Measurements from ENCODE around the gene KRT78. TPM values are rescaled to one million over a fixed set of nuclear protein-coding genes. Genes with fewer than 3 reads are reported as not detected.

The KRT78 gene
- total RNA-seq, 1 experiment from 2014 or later, result 0.15 TPM

- ATAC-seq (no peak), DNase-seq (no peak)
- Histone ChIP-seq H3K4me2 (ENCODE audit: low read length) (no peak overlapping the region), H3K27ac (ENCODE audit: low read length) (no peak overlapping the region), H4K20me1 (ENCODE audit: low read length) (no peaks in the 10 kb centered on the region), H3K4me1 (ENCODE audit: insufficient read depth, low read length) (peaks cover 4% of the 10 kb centered on the region), H3K27me3 (ENCODE audit: low read length) (peaks cover 9% of the 10 kb centered on the region; the same call in 1 of the 2 replicates), H2AFZ (ENCODE audit: low read length) (no peak overlapping the region), H3K79me2 (ENCODE audit: low read length) (no peaks in the 10 kb centered on the region), H3K36me3 (ENCODE audit: low read depth, low read length) (no peaks in the 10 kb centered on the region), H3K9me2 (replicated peaks; ENCODE audit: low read length) (no peaks in the 10 kb centered on the region), H3K9ac (ENCODE audit: low read length) (no peak overlapping the region), H3F3A (ENCODE audit: low read length, unreplicated experiment) (no peaks in the 10 kb centered on the region), H3K4me3 (ENCODE audit: low read length) (no peak overlapping the region), H3K9me3 (ENCODE audit: low read length) (no peaks in the 10 kb centered on the region)
- POLR2A ChIA-PET (ENCODE audit: unreplicated experiment), result no interaction called here
- BruUV-seq (replicated peaks), result no TSS peak
- CTCF ChIA-PET, result no interaction called here
- TF ChIP-seq CTCF (conservative IDR thresholded peaks at IDR 0.05; ENCODE audit: low read depth, low read length), result no peak
- TF ChIP-seq EZH2phosphoT487 (IDR thresholded peaks at IDR 0.05; ENCODE audit: borderline replicate concordance, low read length), result no peak
- no peak for TF ChIP-seq EZH2 (IDR thresholded peaks at IDR 0.05; ENCODE audit: low read length, unreplicated experiment)
- intact Hi-C loops (cut with micrococcal nuclease), result no loop called here
These were observed 59.7 kb downstream of the KRT78 start for GRCh38 chr12:52788876-52789636.

- no peaks in the 10 kb centered on the region for H3K36me3 ChIP-seq (ENCODE audit: low read depth, low read length)
- no peak overlapping the region for H3K4me3 ChIP-seq (ENCODE audit: low read length)
- no peaks in the 10 kb centered on the region for H3F3A ChIP-seq (ENCODE audit: low read length, unreplicated experiment)
- H3K27me3 ChIP-seq (ENCODE audit: low read length), result peaks cover 9% of the 10 kb centered on the region; the same call in 1 of the 2 replicates
- no peaks in the 10 kb centered on the region for H3K9me2 ChIP-seq (replicated peaks; ENCODE audit: low read length)
- CTCF ChIA-PET, result no interaction called here
- DNase-seq (no peak), ATAC-seq (no peak)
- no peak overlapping the region for H3K27ac ChIP-seq (ENCODE audit: low read length)
- no peak overlapping the region for H3K9ac ChIP-seq (ENCODE audit: low read length)
- H4K20me1 ChIP-seq (ENCODE audit: low read length), result no peaks in the 10 kb centered on the region
- intact Hi-C loops (cut with micrococcal nuclease), result no loop called here
- H3K79me2 ChIP-seq (ENCODE audit: low read length), result no peaks in the 10 kb centered on the region
- no peak overlapping the region for H2AFZ ChIP-seq (ENCODE audit: low read length)
- TF ChIP-seq CTCF (conservative IDR thresholded peaks at IDR 0.05; ENCODE audit: low read depth, low read length), result no peak
- no peak for TF ChIP-seq EZH2 (IDR thresholded peaks at IDR 0.05; ENCODE audit: low read length, unreplicated experiment)
- no peak for TF ChIP-seq EZH2phosphoT487 (IDR thresholded peaks at IDR 0.05; ENCODE audit: borderline replicate concordance, low read length)
- no peaks in the 10 kb centered on the region for H3K9me3 ChIP-seq (ENCODE audit: low read length)
- H3K4me1 ChIP-seq (ENCODE audit: insufficient read depth, low read length), result no peaks in the 10 kb centered on the region
- POLR2A ChIA-PET (ENCODE audit: unreplicated experiment), result no interaction called here
- H3K4me2 ChIP-seq (ENCODE audit: low read length), result no peak overlapping the region
- BruUV-seq (replicated peaks), result no TSS peak
These were observed 60.5 kb downstream of the KRT78 start for GRCh38 chr12:52788192-52788875.

Other genes starting within 250 kb of the KRT78 start
- gene KRT72, start 247.5 kb downstream of the KRT78 start, total RNA-seq (2014; rRNA removed), result not detected in 2 replicates
- gene KRT73, start 230.4 kb downstream of the KRT78 start, total RNA-seq (2014; rRNA removed), result not detected in 2 replicates
- 0.23 TPM in 1 of 2 replicates, not detected in the other for gene KRT2, start 196.8 kb downstream of the KRT78 start, total RNA-seq (2014; rRNA removed)
- not detected in 2 replicates for gene KRT1, start 168.6 kb downstream of the KRT78 start, total RNA-seq (2014; rRNA removed)
- not detected in 2 replicates for gene KRT77, start 145.5 kb downstream of the KRT78 start, total RNA-seq (2014; rRNA removed)
- gene KRT76, start 71.6 kb downstream of the KRT78 start, total RNA-seq (2014; rRNA removed), result not detected in 2 replicates
- 0.17 and 0.33 TPM in 2 replicates for gene KRT3, start 52.9 kb downstream of the KRT78 start, total RNA-seq (2014; rRNA removed)
- gene KRT4, start 34.9 kb downstream of the KRT78 start, total RNA-seq (2014; rRNA removed), result 20.7 and 23.0 TPM in 2 replicates
- gene KRT79, start 14.7 kb downstream of the KRT78 start, total RNA-seq (2014; rRNA removed), result 0.46 TPM in 1 of 2 replicates, not detected in the other
- 719 and 1,028 TPM in 2 replicates for gene KRT8, start 56.1 kb upstream of the KRT78 start, total RNA-seq (2014; rRNA removed)
- gene KRT18, start 100.1 kb upstream of the KRT78 start, total RNA-seq (2014; rRNA removed), result 1,461 and 1,545 TPM in 2 replicates
- gene EIF4B, start 157.5 kb upstream of the KRT78 start, total RNA-seq (2014; rRNA removed), result 424 and 434 TPM in 2 replicates
- gene TNS2, start 201.1 kb upstream of the KRT78 start, total RNA-seq (2014; rRNA removed), result 13.1 and 30.3 TPM in 2 replicates
- gene SPRYD3, start 230.4 kb upstream of the KRT78 start, total RNA-seq (2014; rRNA removed), result 18.5 and 24.1 TPM in 2 replicates
- 256 and 299 TPM in 2 replicates for gene IGFBP6, start 248.7 kb upstream of the KRT78 start, total RNA-seq (2014; rRNA removed)